Amygdala (tissue), 56 donors: ENCODE results near the gene SLC38A1.
"Not testable (repeated sequence)": the region's sequence is repeated elsewhere in the genome, so short reads cannot be mapped to it uniquely, and the experiment has no call there.

Experiments
- DNase-seq, 56 donors: peaks; one replicate each; lab custom pipeline; 2025; lab: John Stamatoyannopoulos, UW

Gene SLC38A1

GRCh38 chr12:46210873-46211439 is 57.9 kb downstream of the SLC38A1 start:
- DNase-seq: no peak

- no peak for DNase-seq
Observed at GRCh38 chr12:46209914-46210872, 58.6 kb downstream of the SLC38A1 start.

DNA sequence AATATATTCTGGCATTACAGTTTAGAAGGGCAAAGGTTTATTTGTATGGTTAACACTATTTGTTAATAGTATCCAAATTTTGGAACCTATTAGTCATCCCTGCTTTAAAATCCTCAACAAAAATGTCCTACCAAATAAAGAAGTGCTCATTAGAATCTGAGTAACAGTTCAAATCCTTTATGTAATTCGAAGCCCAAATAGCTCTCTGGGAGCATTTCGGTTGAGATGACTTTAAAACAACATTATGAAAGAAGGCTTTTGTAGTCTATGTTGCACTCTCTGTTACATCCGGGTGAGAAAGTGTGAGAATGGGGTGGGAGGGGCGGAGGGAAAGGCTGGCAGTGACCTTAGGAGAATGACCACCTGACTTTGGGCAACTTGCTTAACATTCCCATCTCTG is 59.7 kb downstream of the SLC38A1 start:
- DNase-seq: peak in 2 of 56 donors; percentile 9 to 11

DNA sequence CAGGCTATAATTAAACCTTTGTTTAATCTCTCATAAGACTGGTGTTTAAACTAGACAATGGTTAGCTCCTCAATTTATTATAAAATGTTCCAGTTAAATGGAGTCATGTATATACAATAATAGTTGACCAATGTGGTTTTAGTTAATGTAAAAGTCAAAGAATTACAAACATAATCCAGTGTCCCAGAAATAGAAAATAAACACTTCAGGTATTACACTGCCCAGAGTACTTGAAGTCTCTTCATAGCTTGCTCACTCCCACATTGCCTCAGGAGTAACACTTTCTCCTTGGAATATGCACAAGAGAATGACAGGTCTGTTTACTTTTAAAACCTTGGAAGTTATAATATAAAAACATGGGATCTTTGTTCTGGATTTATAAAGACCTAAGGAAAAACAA is 60.5 kb downstream of the SLC38A1 start:
- no peak for DNase-seq

DNA sequence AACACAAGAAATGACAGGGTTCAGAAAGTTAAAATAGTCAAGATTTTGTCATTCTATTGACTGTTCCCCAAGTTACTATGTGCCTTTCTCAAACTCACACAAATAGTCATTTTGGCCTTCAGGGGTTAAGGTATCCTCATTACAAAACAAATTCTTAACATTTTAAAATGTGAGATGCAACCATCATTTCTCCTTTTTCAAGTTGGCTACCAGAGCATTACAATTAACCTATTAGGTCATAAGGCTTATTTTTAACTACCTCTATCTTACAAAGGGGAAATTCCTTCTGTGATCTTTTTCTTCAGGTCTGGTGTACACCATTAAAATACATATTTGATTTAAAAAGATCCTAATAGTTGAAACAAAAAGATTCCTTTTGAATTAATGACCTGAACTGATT is 61.2 kb downstream of the SLC38A1 start:
- DNase-seq: no peak

DNA sequence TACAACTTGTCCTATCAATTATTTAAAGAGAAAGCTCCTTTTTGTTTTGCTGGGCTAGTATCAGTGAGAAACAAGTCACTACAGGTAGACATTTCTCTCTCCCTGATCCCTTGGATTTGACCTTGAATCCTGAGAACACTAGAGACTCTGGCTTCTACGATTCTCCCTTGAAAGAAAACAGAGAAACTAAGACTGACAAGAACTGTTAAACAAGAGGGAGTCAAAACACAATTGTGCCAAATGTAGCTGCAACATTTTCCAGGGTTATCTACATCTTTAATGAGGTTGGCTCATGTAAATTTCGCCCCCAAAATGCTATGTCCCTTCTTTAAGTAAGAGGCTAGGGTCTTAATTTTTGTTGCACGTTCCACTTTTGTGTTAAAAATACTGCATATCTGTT is 62.4 kb downstream of the SLC38A1 start:
- no peak for DNase-seq

- DNase-seq: no peak
Observed at GRCh38 chr12:46205294-46205693, 63.5 kb downstream of the SLC38A1 start.

DNA sequence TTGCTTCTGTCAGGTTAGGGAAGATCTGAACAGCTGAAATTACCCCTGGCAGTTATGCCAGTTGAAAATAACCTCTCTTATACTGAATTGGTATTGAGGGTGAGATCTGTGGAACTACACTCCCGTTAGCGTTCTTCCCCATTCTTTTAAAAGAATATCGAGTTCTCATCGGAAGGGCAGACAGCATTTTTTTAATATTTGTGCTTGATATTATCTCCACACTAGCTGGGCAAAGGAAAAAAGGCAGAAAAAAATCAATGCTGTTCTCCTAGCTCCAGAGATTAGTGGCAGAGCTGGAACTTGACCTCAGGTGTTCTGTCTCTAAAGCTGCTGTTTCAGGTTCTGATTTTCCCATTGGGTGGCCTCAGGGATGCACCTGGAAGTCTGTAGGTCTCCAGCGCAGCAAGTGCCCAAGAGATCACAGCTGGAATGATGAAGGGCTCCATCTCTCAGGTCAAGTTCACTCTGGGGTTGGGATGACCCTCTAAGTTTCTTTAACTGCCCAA is 67.5 kb downstream of the SLC38A1 start:
- DNase-seq: no peak

DNA sequence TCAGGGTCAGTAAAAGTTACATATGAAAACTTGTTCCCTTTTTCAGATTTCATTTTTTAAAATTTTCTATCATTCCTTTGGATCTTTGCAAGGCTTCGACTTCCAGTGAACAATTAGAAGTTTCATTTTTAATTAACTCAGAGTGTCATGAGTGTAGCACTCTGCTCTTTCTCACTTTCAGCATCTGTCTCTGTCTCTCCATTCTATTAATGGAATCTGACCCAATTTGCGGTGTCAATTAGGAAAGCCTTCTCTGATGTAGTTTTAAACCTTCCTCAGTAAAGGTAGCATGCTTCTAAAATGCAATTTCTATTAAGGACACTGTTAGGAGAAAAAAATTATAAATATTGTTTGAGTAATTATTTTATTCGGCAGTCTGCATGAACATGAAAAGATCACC is 68.3 kb downstream of the SLC38A1 start:
- no peak for DNase-seq

DNA sequence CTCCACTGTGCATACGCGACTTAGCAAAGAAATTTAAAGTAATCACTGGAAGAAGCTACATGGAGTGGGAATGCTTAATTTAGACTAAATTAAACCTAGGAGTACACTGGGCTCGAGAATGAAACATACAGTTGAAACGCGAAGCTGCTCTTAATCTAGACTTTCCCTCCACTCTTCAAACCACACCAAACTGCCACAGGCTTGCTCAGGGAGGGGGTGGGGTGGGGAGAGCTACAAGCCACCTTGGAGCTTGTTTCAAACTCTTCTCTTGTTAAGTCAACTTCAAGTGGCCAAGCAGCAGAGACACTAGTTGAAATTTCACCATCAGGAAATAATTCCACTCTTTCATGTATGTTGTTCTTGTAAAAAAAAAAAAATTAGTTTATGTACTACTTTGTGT is 69.9 kb downstream of the SLC38A1 start:
- no peak for DNase-seq

DNA sequence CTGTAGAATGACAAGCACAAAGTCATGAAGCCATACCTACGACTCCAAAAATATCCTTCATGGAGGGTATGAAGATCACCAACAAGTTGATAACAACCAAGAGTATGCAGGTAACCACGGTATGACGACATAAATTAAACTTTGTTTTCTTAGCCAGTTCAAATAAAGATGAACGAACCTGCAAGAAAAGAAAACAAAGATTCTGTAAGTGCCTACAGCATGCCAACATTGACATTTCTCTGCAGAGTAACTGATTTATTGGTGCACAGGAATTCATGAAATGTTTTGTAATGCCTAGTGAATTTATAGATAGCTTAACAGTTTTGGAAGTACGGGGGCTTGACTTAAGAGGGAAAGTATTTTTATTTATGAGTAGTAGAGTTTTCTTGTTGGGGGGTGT is 71.0 kb downstream of the SLC38A1 start:
- no peak for DNase-seq

- DNase-seq: not testable (repeated sequence)
Observed at GRCh38 chr12:46190533-46190932, 78.3 kb downstream of the SLC38A1 start.

GRCh38 chr12:46188170-46188569 is 80.7 kb downstream of the SLC38A1 start:
- DNase-seq: no peak

GRCh38 chr12:46187023-46187422 is 81.8 kb downstream of the SLC38A1 start:
- DNase-seq: peak in 1 of 56 donors; percentile 12

DNA sequence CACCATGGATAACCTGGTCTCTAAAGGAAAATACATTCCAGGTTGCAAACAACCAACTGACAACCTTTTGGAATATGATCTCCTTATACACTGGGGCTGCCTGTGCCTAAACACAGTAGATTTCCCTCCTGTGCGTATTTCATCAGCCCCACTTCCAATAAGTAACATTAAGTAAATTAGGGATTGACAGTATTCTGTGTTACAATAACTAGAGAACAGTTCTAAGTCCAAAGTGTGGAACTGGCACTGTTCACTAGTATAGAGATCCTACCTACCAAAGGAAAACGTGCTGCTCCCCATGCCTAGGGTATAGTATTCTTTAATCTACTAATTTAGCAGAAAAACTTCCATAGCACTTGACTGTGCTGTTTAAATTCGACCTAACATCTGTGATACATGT is 82.8 kb downstream of the SLC38A1 start:
- DNase-seq: no peak

- DNase-seq: no peak
Observed at GRCh38 chr12:46185686-46186085, 83.2 kb downstream of the SLC38A1 start.

DNA sequence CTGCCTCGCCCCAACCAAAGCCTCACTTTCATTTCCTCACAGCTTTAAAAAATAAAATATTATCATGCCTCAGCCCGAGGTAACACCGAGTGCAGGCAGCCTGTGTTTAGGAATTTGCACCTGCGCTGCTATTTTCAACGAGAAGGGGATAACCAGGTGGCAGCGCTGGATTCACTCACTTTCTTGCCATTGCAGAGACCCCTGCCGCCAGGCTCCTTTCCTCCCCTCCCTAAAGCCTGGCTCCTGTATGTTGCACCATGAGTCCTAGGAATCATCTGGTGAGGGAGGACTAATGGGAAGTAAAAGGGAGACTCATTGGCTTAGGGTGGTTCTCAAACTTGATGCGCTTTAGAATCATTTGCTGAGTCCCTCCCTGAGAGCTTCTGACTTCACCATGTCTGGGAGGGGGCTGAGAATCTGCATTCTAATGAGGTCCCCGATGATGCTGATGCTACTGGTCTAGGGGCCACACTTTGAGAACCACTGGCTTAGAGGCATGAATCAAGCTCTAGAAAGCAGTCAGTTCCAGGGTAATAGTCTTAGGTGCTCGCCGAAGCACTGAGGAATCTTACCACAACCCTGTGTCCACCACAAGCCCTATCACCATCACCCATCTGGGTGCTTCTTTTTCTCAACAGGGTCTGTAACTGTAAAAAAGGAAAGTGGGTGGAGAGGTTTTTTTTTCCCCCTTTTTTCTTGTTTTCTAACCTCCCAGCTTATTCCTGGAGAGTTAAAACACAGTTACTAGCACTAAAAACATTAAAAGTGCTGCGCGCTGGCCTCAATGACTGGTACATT is 83.8 kb downstream of the SLC38A1 start:
- DNase-seq: no peak

DNA sequence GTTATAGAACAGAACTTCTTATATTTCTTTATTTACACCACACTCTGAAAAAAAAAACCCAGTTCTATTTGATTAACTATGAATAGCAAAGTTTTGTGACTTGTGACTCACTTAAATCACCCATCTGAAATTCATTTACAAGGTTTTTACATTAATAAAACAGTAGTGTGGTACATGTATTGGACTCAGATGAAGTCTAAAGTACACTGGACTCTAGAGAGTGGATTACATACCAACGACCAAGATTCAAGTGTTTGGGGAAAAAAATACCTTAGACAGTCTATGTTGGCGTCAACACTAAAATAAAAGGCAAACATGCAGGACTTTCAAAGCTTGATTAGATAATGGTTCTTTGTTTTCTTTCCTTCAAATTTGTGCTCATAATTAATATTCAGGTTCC is 85.7 kb downstream of the SLC38A1 start:
- no peak for DNase-seq

DNA sequence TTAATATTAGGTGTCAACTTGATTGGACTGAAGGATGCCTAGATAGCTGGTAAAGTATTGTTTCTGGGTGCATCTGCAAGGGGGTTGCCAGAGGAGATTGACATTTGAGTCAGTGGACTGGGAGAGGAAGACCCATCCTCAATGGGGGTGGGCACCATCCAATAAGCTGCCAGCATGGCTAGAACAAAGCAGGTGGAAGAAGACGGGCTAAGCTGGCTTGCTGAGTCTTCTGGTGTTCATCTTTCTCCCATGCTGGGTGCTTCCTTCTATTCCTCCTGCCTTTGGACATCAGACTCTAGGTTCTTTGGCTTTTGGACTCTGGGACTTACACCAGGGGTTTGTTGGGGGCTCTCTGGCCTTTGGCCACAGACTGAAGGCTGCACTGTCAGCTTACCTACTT is 87.4 kb downstream of the SLC38A1 start:
- no peak for DNase-seq

- DNase-seq: no peak
Observed at GRCh38 chr12:46179693-46180452, 89.0 kb downstream of the SLC38A1 start.
